ENCODE measurements around the gene MYCBP2. TPM values are rescaled to one million over a fixed set of nuclear protein-coding genes. Genes with fewer than 3 reads are reported as not detected.

The MYCBP2 gene
- total RNA-seq, 1 donor: 155 TPM

GRCh38 chr13:77022341-77022740, 304.6 kb downstream of the MYCBP2 start:
- Histone ChIP-seq H3K36me3 (ENCODE audit: insufficient read depth, low read length) (peaks cover 14% of the 10 kb centered on the region), H3K27ac (ENCODE audit: low read depth, low read length) (peak overlapping the region; percentile 5), H3K4me3 (ENCODE audit: insufficient read depth, low read length) (no peak overlapping the region), H4K20me1 (ENCODE audit: insufficient read depth, low read length) (peaks cover 65% of the 10 kb centered on the region), H3K4me2 (ENCODE audit: insufficient read depth, low read length) (peak overlapping the region; percentile 69), H3K4me1 (ENCODE audit: insufficient read depth, low read length) (peaks cover 35% of the 10 kb centered on the region), H2AFZ (ENCODE audit: low read length) (no peak overlapping the region), H3K79me2 (ENCODE audit: insufficient read depth, low read length) (peaks cover 89% of the 10 kb centered on the region), H3K9me3 (ENCODE audit: low read depth, low read length) (no peaks in the 10 kb centered on the region), H3K27me3 (ENCODE audit: insufficient read depth, low read length) (no peaks in the 10 kb centered on the region)
- no peak for TF ChIP-seq CTCF (IDR thresholded peaks at IDR 0.05; ENCODE audit: extremely low read depth, low read depth, low read length)
- peak; percentile 67 for DNase-seq (ENCODE audit: insufficient read length, low spot score, missing footprints)

DNA sequence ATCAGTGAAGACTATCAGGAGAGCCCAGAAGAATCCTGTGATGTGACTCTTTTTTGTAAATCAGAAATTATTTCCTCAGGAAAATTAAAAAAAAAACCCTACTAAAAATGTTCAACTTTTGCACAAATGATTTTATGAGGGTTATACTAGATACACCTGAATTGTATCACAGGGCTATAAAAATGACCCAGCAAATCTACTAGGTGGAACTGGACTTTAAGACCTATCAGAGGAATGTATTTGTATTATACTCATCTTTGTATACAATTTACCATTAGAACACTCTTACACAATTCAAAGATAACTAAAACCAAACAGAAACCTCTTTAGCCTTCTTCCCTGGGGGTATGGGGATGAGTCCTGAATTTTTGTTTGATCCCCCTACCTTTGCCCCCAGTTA, 307.1 kb downstream of the MYCBP2 start:
- no peak overlapping the region for H3K4me2 ChIP-seq (ENCODE audit: insufficient read depth, low read length)
- peaks cover 89% of the 10 kb centered on the region for H3K79me2 ChIP-seq (ENCODE audit: insufficient read depth, low read length)
- no peak for DNase-seq (ENCODE audit: insufficient read length, low spot score, missing footprints)
- H4K20me1 ChIP-seq (ENCODE audit: insufficient read depth, low read length): peaks cover 55% of the 10 kb centered on the region
- no peak overlapping the region for H3K27ac ChIP-seq (ENCODE audit: low read depth, low read length)
- H3K36me3 ChIP-seq (ENCODE audit: insufficient read depth, low read length): peaks cover 38% of the 10 kb centered on the region
- no peaks in the 10 kb centered on the region for H3K9me3 ChIP-seq (ENCODE audit: low read depth, low read length)
- H2AFZ ChIP-seq (ENCODE audit: low read length): no peak overlapping the region
- no peak overlapping the region for H3K4me3 ChIP-seq (ENCODE audit: insufficient read depth, low read length)
- no peaks in the 10 kb centered on the region for H3K27me3 ChIP-seq (ENCODE audit: insufficient read depth, low read length)
- TF ChIP-seq CTCF (IDR thresholded peaks at IDR 0.05; ENCODE audit: extremely low read depth, low read depth, low read length): no peak
- H3K4me1 ChIP-seq (ENCODE audit: insufficient read depth, low read length): peaks cover 27% of the 10 kb centered on the region

GRCh38 chr13:77016888-77017623, 309.8 kb downstream of the MYCBP2 start:
- Histone ChIP-seq H3K27me3 (ENCODE audit: insufficient read depth, low read length) (no peaks in the 10 kb centered on the region), H3K4me2 (ENCODE audit: insufficient read depth, low read length) (no peak overlapping the region), H3K79me2 (ENCODE audit: insufficient read depth, low read length) (peaks cover 85% of the 10 kb centered on the region), H3K27ac (ENCODE audit: low read depth, low read length) (no peak overlapping the region), H2AFZ (ENCODE audit: low read length) (no peak overlapping the region), H3K9me3 (ENCODE audit: low read depth, low read length) (no peaks in the 10 kb centered on the region), H4K20me1 (ENCODE audit: insufficient read depth, low read length) (peaks cover 33% of the 10 kb centered on the region), H3K36me3 (ENCODE audit: insufficient read depth, low read length) (peaks cover 63% of the 10 kb centered on the region), H3K4me1 (ENCODE audit: insufficient read depth, low read length) (peaks cover 4% of the 10 kb centered on the region), H3K4me3 (ENCODE audit: insufficient read depth, low read length) (no peak overlapping the region)
- no peak for TF ChIP-seq CTCF (IDR thresholded peaks at IDR 0.05; ENCODE audit: extremely low read depth, low read depth, low read length)
- no peak for DNase-seq (ENCODE audit: insufficient read length, low spot score, missing footprints)

DNA sequence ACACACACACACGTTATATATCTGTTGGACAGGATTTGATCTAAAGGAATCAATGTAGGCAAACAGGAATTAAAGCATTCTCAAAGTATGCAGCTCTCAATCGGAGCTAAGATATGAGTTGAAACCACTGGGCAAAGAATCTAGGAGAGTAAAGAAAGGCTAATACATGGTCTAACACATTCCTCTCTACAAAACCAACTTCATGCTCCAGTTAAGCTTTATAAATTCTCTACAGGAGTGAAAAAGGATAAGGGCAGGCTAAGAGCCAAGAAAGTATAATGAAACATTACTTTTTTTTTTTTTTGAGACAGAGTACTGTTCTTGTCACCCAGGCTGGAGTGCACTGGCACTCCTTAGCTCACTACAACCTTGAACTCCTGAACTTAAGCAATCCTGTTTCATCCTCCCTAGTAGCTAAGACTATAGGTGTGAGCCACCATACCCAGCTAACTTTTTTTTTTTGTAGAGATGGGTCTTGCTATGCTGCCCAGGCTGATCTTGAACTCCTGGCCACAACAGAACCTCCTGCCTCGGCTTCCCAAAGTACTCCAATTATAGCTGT, 310.6 kb downstream of the MYCBP2 start:
- Histone ChIP-seq H2AFZ (ENCODE audit: low read length) (no peak overlapping the region), H3K9me3 (ENCODE audit: low read depth, low read length) (no peaks in the 10 kb centered on the region), H3K4me3 (ENCODE audit: insufficient read depth, low read length) (no peak overlapping the region), H3K27me3 (ENCODE audit: insufficient read depth, low read length) (no peaks in the 10 kb centered on the region), H3K36me3 (ENCODE audit: insufficient read depth, low read length) (peaks cover 67% of the 10 kb centered on the region), H4K20me1 (ENCODE audit: insufficient read depth, low read length) (peaks cover 27% of the 10 kb centered on the region), H3K4me2 (ENCODE audit: insufficient read depth, low read length) (no peak overlapping the region), H3K79me2 (ENCODE audit: insufficient read depth, low read length) (peaks cover 85% of the 10 kb centered on the region), H3K27ac (ENCODE audit: low read depth, low read length) (no peak overlapping the region), H3K4me1 (ENCODE audit: insufficient read depth, low read length) (no peaks in the 10 kb centered on the region)
- no peak for DNase-seq (ENCODE audit: insufficient read length, low spot score, missing footprints)
- no peak for TF ChIP-seq CTCF (IDR thresholded peaks at IDR 0.05; ENCODE audit: extremely low read depth, low read depth, low read length)

Measured in osteoblast (primary cell).